DOHH2 (cell line): ENCODE measurements around the gene TRPC4.

Source experiments
- CTCF ChIP-seq: fragments of 200-600 bp; sonication (generic); IDR thresholded peaks from one replicate; pipeline ENCODE4 v1.5.1; 2014; ENCODE audit warnings: antibody characterized with exemption, mild to moderate bottlenecking, low read depth, low read length; ENCODE audit not compliant: poor library complexity, severe bottlenecking
- EZH2phosphoT487 ChIP-seq: fragments of 200-600 bp; sonication (generic); IDR thresholded peaks from 2 replicates; pipeline ENCODE4 v1.6.1; 2017; ENCODE audit warnings: borderline replicate concordance, mild to moderate bottlenecking, antibody characterized with exemption, low read length, moderate library complexity, mixed read lengths

GRCh38 chr13:37893321-37893720 lies 23.7 kb upstream of the TRPC4 start:
- TF ChIP-seq CTCF (no peak), EZH2phosphoT487 (no peak)
